LHCN-M2 (cell line): ENCODE results near the gene GRAMD4. TPM values are rescaled to one million over a fixed set of nuclear protein-coding genes. Genes with fewer than 3 reads are reported as not detected.

Experiments used
- DNase-seq: peaks from one replicate; pipeline ENCODE4 v3.0.0-alpha.2; 2012; ENCODE audit warnings: low read depth
- polyA plus RNA-seq: library from polyadenylated mRNA; unstranded; fragments of >200 nt; gene quantifications from one replicate; pipeline ENCODE4 v1.2.1, GENCODE V29; 2012; ENCODE audit warnings: missing spikeins
- total RNA-seq: library from RNA; depleted of rRNA; stranded (reverse); fragments of >200 nt; gene quantifications from 2 replicates; pipeline ENCODE4 v1.2.3, GENCODE V29; 2014; rRNA removed

Gene GRAMD4
- 5.8 and 6.2 TPM in 2 replicates for total RNA-seq
- polyA plus RNA-seq = 5.4 TPM

DNA sequence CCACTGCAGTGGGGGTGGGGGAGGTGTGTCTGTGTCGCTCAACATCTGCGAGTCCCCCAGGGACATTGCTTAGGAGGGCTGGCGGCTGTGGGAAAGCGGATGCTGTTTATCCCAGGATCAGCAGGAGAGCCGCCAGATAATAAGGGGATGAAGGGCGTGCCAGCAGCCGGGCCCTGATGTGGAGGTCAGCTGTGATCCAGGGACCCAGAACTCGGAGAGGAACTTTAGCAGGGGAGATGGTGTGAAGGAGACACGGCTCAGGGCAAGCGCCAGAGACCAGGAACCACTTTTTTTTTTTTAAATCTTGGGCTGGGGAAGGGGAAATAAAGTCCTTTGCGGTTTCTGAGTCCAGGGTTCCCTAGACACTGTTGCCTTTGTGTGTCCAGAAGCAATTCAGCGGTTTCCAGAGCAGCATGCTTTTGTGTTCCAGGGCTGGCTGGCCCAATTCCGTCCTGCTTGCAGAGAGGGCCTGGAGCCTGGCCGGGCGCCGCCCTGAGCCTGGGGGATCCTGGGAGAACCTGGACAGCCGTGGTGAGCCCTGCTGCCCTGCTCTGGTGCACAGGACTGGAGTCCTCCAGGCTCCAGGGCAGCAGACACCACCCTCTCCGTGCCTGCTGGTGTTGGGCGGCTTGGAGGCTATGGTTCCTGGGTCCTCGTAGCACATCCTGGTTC lies at the start of gene GRAMD4:
Gene GRAMD4, plus strand, starts transcription at position 557 of the 672 bp plus-strand sequence. CDS start 6,414 bp downstream, outside the sequence.
- DNase-seq = no peak

GRCh38 chr22:46571642-46572250 lies 48.4 kb upstream of the GRAMD4 start:
- no peak for DNase-seq

DNA sequence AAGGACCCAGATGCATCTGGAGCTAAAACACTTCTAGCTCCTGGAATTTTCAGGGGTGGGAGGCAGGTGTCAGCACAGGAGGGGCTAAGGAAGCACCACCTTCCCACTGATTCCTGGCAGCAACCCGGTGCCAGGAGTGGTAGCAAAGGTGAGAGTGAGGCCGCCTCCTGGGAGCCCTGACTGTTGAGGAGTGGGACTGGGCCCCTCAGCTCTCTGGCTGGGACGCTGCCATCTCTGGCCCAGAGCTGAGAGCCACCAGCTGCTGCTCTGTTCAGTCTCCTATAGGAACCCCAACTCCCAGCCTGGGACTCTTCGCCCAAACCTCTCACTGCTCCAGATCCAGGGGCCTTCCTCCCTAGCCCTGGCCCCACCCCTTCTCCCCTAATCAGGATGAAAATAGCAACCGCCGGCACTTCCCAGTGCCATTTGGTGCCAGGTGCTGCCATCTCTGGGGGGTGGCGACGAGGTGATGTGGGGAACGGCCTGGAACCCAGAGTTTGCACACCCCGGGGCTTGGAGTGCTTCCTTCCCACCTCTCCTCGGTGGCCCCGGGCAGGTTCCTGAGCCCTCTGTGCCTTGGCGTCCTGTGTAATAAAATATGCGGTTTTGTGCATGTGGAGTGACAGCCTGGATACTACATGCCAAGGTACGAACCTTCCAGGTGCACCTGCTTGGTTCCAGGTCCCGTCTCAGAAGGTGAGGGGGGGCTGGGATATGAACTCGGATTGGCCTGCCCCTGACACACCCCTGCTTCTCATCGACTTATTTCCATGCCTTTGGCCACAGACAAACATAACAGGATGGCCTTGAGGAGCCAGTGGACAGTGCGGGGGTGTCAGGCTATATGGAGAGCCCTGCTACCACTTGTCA lies 47.0 kb upstream of the GRAMD4 start:
- DNase-seq = no peak

DNA sequence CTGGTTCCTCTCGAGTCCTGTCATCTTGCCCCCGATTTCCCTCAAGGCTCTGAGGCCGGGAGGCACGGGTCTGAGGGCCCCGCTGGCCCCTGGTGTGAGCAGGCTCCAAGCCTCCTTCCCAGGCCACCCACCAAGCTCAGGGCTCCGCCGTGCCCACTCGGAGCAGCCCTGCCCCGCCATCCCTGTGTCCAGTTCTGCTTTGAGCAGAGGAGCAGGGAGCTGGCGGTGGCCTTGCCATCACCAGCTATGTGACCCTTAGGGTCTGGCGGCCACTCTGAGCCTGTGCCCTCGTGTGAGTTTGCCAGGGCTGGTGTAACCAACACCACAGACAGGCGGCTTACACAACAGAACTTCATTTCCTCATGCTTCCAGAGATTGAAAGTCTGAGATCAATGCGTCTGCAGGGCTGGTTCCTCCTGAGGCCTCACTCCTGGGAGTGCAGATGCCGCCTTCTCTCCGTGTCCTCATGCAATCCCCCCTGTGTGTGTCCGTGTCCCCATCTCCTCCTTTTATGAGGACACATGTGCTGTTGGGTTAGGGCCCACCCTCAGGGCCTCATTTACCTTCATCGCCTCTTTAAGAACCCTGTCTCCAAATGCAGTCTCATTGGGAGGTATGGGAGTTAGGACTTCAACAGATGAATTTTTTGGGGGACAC lies 46.3 kb upstream of the GRAMD4 start:
- no peak for DNase-seq

DNA sequence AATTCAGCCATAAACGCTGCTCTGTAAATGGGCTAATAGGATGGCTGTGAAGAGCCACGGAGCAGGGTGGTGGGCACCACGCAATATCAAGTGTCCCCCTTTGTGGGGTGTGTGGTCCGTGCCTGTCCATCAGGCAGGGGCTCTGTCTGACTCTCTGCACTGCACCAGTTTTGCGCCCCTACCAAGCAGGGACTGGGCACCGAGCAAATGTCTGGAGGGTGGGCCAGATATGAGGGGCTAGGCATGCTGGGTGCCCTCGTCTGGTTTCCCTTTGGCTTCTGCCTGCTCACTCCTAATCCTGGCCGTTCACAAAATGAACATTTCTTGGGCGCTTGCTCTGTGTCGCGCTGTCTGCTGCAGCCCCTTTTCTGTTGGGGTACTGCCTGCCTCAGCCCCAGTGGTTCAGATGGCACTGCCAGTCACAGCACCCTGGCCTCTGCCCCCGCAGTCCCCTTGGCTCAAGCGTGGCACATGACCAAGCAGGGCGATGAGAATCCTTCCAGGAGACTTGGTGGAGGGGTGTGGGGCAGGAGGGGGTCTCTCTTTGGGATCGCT lies 45.7 kb upstream of the GRAMD4 start:
- no peak for DNase-seq

DNA sequence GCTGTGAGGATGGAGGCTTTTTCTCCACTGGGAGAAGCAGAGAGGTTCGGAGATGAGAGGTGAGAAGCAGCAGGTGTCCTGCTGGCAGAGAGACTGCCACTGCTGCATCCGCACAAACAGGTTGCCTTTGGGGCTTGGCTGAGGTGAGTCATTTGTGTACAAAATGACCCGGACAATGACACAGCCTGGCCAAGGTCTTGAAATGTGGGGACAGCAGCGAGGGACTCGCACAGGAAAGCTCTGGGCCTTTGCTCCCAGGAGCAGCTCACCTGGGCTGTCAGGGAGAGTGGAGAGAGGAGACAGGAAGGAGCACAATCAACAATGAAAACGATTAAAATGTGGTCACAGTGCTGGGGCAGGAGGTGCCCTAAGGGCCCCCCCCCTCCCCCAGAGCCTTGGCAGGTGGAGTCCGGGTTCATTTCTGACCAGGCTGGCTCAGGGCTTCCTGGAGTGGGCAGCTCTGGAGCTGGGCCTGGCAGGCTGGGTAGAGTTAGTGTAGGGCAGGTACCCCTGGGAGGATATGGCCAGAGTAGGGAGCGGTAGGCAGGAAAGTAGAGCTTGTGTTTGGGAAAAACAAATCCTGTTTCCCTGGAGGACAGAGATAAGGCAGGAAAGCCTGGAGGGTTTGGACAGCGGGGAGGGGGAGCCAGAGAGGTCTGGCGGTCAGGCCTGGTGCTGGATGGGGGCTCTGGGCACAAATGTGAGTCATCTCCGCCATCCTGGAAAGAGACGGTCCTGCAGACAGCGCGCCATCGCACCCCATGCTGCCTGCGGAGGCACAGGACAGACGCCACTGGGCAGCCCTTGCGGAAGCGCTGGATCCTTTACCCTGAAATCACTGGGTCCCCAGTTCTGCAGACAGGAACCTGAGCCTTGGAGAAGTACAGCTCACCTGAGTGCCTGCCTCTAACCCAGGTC lies 44.9 kb upstream of the GRAMD4 start:
- DNase-seq = no peak

- DNase-seq = no peak
These were observed 44.2 kb upstream of the GRAMD4 start for GRCh38 chr22:46575911-46576555.

DNA sequence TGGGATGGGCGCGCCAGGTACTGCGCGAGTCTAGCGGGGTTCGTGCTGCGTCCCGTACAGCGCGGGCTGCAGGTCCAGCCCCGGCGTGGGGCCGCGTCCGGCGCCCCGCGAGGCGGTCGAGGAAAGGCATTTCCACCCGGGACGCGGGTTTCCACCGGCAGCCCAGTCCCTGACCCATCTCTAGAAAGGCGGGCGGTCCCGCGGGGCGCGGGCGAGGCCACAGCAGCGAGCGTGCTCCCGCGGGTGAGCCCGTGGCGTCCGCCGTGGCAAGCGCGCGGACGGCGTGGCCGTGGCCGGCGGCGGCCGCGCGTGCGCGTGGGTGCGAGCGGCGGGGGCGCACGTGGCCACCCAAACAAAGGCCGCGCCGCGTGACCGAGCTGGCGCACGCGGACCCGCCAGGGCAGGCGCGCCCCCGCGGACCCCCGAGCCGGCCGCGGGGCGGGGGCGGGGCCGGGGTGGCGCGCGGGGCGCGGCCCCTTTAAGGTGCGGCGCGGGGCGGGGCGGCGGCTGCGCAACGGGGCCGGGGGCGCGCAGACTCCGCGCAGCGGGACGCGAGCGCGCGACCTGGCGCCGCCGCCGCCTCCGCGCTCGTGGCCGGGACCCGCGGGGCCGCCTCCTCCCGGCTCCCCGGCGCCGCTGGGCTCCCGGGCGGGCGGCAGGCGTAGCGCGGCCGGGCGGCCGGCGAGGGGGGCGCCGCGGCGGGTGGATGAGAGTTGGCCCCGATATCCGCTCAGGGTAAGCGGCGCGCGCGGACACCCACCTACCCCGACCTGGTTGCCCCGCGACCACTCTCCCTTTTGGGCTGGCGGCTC lies 43.4 kb upstream of the GRAMD4 start:
- DNase-seq = peak; percentile 36

DNA sequence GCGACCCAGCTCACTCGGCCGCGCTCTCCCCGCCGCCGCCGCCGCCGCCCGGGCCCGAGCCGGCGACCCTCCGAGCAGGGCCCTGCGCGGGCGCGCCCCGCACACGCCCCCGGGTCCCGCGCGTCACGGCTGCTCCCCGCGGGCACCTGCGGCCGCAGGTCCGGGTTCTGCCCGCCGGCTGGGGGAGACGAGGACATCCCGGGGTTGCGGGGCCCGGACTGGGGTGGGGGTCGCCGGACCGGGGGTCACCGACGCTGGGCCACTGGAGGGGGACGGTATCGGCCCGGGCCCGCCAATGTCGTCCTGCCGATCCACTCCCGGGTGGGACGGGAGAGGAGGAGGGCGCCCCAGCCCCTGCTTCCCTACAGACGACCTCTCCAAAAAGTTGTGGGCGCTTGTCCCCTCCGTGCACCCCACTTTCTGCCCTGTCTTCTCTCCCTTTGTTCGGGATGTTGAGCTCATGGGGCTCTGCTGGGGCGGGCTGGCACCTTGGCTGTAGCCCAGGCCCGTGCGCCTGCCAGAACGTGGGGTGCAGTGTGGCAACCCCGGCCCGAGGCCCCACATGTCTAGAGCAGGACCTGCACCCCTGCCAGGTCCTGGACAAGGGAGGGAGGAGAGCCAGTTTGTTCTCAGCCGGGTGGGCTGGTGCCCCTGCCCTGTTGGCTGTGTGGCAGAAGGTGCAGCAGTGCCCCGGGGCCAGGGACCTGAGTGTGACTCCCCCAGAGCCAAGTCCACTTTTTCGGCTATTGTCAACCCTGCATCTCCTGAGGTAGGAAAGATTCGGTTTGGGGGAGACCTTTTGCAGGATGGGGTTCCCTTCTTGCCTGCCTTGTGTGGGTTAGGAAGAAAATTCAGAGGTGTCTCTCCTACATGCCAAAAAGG lies 42.6 kb upstream of the GRAMD4 start:
- no peak for DNase-seq

DNA sequence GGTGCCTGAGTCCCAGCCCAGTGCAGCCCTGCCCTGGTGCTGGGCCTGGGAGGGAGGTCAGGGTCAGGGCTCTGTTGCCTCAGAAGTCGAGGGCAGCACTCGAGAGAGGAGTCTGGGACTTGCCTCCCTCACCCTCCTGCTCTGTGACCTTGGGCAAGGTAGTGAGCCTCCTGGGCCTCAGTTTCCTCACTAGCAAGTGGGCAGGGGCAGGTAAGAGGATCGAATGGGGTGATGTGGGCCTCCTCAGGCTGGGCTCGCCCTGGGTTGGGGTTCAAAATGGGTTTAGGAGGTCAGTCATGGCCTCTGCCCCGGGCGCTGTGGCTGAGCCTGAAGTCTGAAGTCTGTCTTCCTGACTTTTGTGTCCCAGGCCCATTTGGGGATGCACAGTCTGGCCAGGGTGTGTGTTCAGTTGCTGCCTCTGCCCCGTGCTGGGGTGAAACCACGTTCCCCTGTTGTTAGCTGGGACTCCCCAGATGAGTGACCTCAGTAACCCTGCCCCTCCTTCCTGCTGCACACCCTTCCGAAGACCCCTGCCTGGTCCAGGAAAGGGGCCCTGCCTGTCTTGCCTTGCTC lies 41.8 kb upstream of the GRAMD4 start:
- DNase-seq = no peak

- DNase-seq = no peak
These were observed 41.2 kb upstream of the GRAMD4 start for GRCh38 chr22:46578824-46579561.

- DNase-seq = no peak
These were observed 40.3 kb upstream of the GRAMD4 start for GRCh38 chr22:46579751-46580449.

- DNase-seq = no peak
These were observed 39.1 kb upstream of the GRAMD4 start for GRCh38 chr22:46580940-46581537.

DNA sequence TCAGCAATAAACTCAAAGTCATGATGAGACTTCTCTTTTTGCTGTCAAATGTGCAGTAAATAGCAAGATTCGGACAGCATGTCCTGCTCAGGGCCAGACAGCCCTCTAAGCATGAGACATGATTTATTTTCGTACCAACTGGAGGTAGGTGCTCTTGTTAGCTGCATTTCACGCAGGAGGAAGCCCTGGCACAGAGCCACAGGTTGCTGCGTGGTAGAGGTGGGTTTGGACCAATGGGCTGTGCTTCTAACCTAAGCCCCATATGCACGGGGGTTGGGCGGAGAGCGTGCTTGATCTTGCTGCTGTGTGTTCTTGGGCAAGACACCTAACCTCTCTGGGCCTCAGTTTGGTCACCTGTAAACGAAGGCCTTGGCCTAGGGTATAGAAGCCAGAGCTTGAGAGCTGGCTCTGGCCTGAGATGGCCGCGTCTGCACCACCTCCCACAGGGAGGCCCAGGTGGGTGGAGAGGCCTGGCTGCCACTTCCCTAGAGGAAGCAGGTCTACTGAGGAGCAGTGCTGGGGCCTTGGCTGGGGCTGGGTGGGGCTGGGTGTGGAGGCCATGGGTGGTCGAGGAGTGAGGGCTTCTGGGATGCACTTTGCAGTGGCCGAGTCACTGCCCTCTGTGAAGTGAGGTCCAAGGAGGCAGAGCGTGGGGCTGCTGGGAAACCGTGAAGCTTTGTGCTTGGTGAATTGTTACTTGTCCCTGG lies 38.5 kb upstream of the GRAMD4 start:
- no peak for DNase-seq

- DNase-seq = no peak
These were observed 37.8 kb upstream of the GRAMD4 start for GRCh38 chr22:46582281-46582933.
